WTC11 (cell line): ENCODE data around the gene GHRHR. TPM values are rescaled to one million over a fixed set of nuclear protein-coding genes. Genes with fewer than 3 reads are reported as not detected.

Source experiments
- ATAC-seq: fragments of 200-7000 bp; cut with Tn5 transposase; 2 replicates; pipeline ENCODE4 v1.10.0; 2021; ENCODE audit warnings: mild to moderate bottlenecking, moderate library complexity
- CTCF ChIA-PET: fragments of 300-600 bp; sonication (Branson Sonifier 250); formaldehyde crosslinking; loops from one replicate; lab custom pipeline; 2021; ENCODE audit warnings: antibody characterized with exemption; lab: Charles Lee
- POLR2A ChIA-PET: fragments of 350-600 bp; sonication (Branson Sonifier 250); formaldehyde crosslinking; loops from one replicate; lab custom pipeline; 2021; ENCODE audit warnings: antibody characterized with exemption; lab: Charles Lee
- DNase-seq: peaks from one replicate; pipeline ENCODE4 v3.0.0; 2021; ENCODE audit warnings: low spot score
- H3K27ac Mint-ChIP-seq: 2 replicates; pipeline ENCODE4 v1.8.0; 2021; ENCODE audit warnings: mixed read lengths
- H3K27me3 Mint-ChIP-seq: 2 replicates; pipeline ENCODE4 v1.8.0; 2021; ENCODE audit warnings: low read depth, mild to moderate bottlenecking, moderate library complexity, mixed read lengths
- H3K36me3 Mint-ChIP-seq: 2 replicates; pipeline ENCODE4 v1.8.0; 2021; ENCODE audit warnings: mixed read lengths
- H3K4me1 Mint-ChIP-seq: 2 replicates; pipeline ENCODE4 v1.8.0; 2022; ENCODE audit warnings: mixed read lengths
- H3K4me3 Mint-ChIP-seq: 2 replicates; pipeline ENCODE4 v1.8.0; 2021; ENCODE audit warnings: mild to moderate bottlenecking, moderate library complexity, mixed read lengths
- H3K9me3 Mint-ChIP-seq: 2 replicates; pipeline ENCODE4 v1.8.0; 2021; ENCODE audit warnings: mixed read lengths
- CREM ChIP-seq: sonication (generic); formaldehyde crosslinking; IDR thresholded peaks from 2 replicates; pipeline ENCODE4 v1.8.1; 2022; ENCODE audit warnings: mild to moderate bottlenecking, missing genetic modification reagents, moderate library complexity
- CTCF ChIP-seq: fragments of 200-600 bp; IDR thresholded peaks from 2 replicates; pipeline ENCODE4 v1.8.0; 2022; ENCODE audit warnings: antibody characterized with exemption
- GABPB1 ChIP-seq: sonication (generic); formaldehyde crosslinking; IDR thresholded peaks from 2 replicates; pipeline ENCODE4 v1.8.1; 2023; ENCODE audit warnings: mild to moderate bottlenecking, missing genetic modification reagents
- IRF1 ChIP-seq: sonication (generic); formaldehyde crosslinking; IDR thresholded peaks from 2 replicates; pipeline ENCODE4 v1.8.0; 2023; ENCODE audit warnings: missing genetic modification reagents
- IRF2 ChIP-seq: sonication (generic); formaldehyde crosslinking; IDR thresholded peaks from 2 replicates; pipeline ENCODE4 v1.8.0; 2022; ENCODE audit warnings: low read depth, missing genetic modification reagents, borderline replicate concordance
- NR2C2 ChIP-seq: sonication (generic); formaldehyde crosslinking; IDR thresholded peaks from 2 replicates; pipeline ENCODE4 v1.8.0; 2022; ENCODE audit warnings: mild to moderate bottlenecking, missing genetic modification reagents
- OVOL2 ChIP-seq: fragments of 250-450 bp; sonication (Bioruptor Pico); IDR thresholded peaks from 2 replicates; pipeline ENCODE4 v1.9.0; 2021; ENCODE audit warnings: mild to moderate bottlenecking, borderline replicate concordance
- SMAD3 ChIP-seq: sonication (generic); formaldehyde crosslinking; IDR thresholded peaks from 2 replicates; pipeline ENCODE4 v1.8.0; 2022; ENCODE audit warnings: missing genetic modification reagents, mild to moderate bottlenecking, borderline replicate concordance
- SOX15 ChIP-seq: fragments of 250-450 bp; sonication (Bioruptor Pico); IDR thresholded peaks from 2 replicates; pipeline ENCODE4 v1.9.0; 2021; ENCODE audit warnings: mild to moderate bottlenecking
- TP53 ChIP-seq: sonication (generic); formaldehyde crosslinking; IDR thresholded peaks from 2 replicates; pipeline ENCODE4 v1.8.1; 2023; ENCODE audit warnings: mild to moderate bottlenecking, missing genetic modification reagents
- ZBTB43 ChIP-seq: sonication (generic); formaldehyde crosslinking; IDR thresholded peaks from 2 replicates; pipeline ENCODE4 v1.8.1; 2023; ENCODE audit warnings: mild to moderate bottlenecking, missing genetic modification reagents
- ZNF121 ChIP-seq: sonication (generic); formaldehyde crosslinking; IDR thresholded peaks from 2 replicates; pipeline ENCODE4 v1.8.0; 2023; ENCODE audit warnings: missing genetic modification reagents
- ZNF138 ChIP-seq: sonication (generic); formaldehyde crosslinking; conservative IDR thresholded peaks from 2 replicates; pipeline ENCODE4 v1.8.1; 2022; ENCODE audit warnings: mild to moderate bottlenecking, moderate library complexity, missing genetic modification reagents
- ZNF219 ChIP-seq: sonication (generic); formaldehyde crosslinking; IDR thresholded peaks from 2 replicates; pipeline ENCODE4 v1.8.0; 2023; ENCODE audit warnings: missing genetic modification reagents, mild to moderate bottlenecking, borderline replicate concordance
- ZNF263 ChIP-seq: sonication (generic); formaldehyde crosslinking; IDR thresholded peaks from 2 replicates; pipeline ENCODE4 v1.8.1; 2022; ENCODE audit warnings: low read depth, mild to moderate bottlenecking, moderate library complexity, missing genetic modification reagents
- ZNF317 ChIP-seq: sonication (generic); formaldehyde crosslinking; IDR thresholded peaks from 2 replicates; pipeline ENCODE4 v1.8.1; 2023; ENCODE audit warnings: low read depth, mild to moderate bottlenecking, moderate library complexity, missing genetic modification reagents, borderline replicate concordance
- total RNA-seq: library from RNA; stranded (reverse); gene quantifications from 3 replicates; pipeline ENCODE4 v1.2.3, GENCODE V29; 2021
- TF ChIP-seq, protein P1 (sequence below): sonication (generic); formaldehyde crosslinking; IDR thresholded peaks from 2 replicates; pipeline ENCODE4 v1.8.1; 2023; ENCODE audit warnings: mild to moderate bottlenecking, missing genetic modification reagents
- TF ChIP-seq, protein P2 (sequence below): fragments of 250-450 bp; sonication (Bioruptor Pico); IDR thresholded peaks from 2 replicates; pipeline ENCODE4 v1.8.0; 2021; ENCODE audit warnings: mild to moderate bottlenecking
- TF ChIP-seq, protein P3 (sequence below): sonication (generic); formaldehyde crosslinking; IDR thresholded peaks from 2 replicates; pipeline ENCODE4 v1.8.1; 2023; ENCODE audit warnings: mild to moderate bottlenecking, missing genetic modification reagents, borderline replicate concordance
- TF ChIP-seq, protein P4 (sequence below): sonication (generic); formaldehyde crosslinking; IDR thresholded peaks from 2 replicates; pipeline ENCODE4 v1.8.1; 2023; ENCODE audit warnings: mild to moderate bottlenecking, moderate library complexity, missing genetic modification reagents

Gene GHRHR
- total RNA-seq, 1 experiment from 2014 or later = 5.0 TPM

GRCh38 chr7:30926313-30926712 lies 37.4 kb upstream of the GHRHR start (continued):
- TF ChIP-seq, protein P1, sequence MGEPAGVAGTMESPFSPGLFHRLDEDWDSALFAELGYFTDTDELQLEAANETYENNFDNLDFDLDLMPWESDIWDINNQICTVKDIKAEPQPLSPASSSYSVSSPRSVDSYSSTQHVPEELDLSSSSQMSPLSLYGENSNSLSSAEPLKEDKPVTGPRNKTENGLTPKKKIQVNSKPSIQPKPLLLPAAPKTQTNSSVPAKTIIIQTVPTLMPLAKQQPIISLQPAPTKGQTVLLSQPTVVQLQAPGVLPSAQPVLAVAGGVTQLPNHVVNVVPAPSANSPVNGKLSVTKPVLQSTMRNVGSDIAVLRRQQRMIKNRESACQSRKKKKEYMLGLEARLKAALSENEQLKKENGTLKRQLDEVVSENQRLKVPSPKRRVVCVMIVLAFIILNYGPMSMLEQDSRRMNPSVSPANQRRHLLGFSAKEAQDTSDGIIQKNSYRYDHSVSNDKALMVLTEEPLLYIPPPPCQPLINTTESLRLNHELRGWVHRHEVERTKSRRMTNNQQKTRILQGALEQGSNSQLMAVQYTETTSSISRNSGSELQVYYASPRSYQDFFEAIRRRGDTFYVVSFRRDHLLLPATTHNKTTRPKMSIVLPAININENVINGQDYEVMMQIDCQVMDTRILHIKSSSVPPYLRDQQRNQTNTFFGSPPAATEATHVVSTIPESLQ (CRISPR knock-in tag) = no peak
- no peak for TF ChIP-seq IRF1

- 0 out of 2 replicates have a peak, but pooled peaks cover under 1% of the 10 kb centered on the region for H3K27me3 Mint-ChIP-seq
- H3K27ac Mint-ChIP-seq = no peak overlapping the region
- H3K9me3 Mint-ChIP-seq = peaks cover 13% of the 10 kb centered on the region
- H3K4me1 Mint-ChIP-seq = no peaks in the 10 kb centered on the region
- ChIA-PET CTCF (interaction anchor here (0.7 kb wide), 1 partner anchor 12 kb away, joined by 3 read pairs; no protein-coding TSS in a partner anchor), POLR2A (interaction anchor here (0.5 kb wide), 1 partner anchor 28 kb away, joined by 3 read pairs; no protein-coding TSS in a partner anchor)
- no peaks in the 10 kb centered on the region for H3K36me3 Mint-ChIP-seq
- DNase-seq (no peak), ATAC-seq (no peak)
- TF ChIP-seq ZNF219 = no peak
- TF ChIP-seq SOX15 (CRISPR knock-in tag) = no peak
- TF ChIP-seq OVOL2 (CRISPR knock-in tag) = no peak
- no peak for TF ChIP-seq NR2C2 (CRISPR knock-in tag)
- TF ChIP-seq, protein P2, sequence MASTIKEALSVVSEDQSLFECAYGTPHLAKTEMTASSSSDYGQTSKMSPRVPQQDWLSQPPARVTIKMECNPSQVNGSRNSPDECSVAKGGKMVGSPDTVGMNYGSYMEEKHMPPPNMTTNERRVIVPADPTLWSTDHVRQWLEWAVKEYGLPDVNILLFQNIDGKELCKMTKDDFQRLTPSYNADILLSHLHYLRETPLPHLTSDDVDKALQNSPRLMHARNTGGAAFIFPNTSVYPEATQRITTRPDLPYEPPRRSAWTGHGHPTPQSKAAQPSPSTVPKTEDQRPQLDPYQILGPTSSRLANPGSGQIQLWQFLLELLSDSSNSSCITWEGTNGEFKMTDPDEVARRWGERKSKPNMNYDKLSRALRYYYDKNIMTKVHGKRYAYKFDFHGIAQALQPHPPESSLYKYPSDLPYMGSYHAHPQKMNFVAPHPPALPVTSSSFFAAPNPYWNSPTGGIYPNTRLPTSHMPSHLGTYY = no peak
- TF ChIP-seq GABPB1 (CRISPR knock-in tag) = no peak
- TF ChIP-seq, protein P3, sequence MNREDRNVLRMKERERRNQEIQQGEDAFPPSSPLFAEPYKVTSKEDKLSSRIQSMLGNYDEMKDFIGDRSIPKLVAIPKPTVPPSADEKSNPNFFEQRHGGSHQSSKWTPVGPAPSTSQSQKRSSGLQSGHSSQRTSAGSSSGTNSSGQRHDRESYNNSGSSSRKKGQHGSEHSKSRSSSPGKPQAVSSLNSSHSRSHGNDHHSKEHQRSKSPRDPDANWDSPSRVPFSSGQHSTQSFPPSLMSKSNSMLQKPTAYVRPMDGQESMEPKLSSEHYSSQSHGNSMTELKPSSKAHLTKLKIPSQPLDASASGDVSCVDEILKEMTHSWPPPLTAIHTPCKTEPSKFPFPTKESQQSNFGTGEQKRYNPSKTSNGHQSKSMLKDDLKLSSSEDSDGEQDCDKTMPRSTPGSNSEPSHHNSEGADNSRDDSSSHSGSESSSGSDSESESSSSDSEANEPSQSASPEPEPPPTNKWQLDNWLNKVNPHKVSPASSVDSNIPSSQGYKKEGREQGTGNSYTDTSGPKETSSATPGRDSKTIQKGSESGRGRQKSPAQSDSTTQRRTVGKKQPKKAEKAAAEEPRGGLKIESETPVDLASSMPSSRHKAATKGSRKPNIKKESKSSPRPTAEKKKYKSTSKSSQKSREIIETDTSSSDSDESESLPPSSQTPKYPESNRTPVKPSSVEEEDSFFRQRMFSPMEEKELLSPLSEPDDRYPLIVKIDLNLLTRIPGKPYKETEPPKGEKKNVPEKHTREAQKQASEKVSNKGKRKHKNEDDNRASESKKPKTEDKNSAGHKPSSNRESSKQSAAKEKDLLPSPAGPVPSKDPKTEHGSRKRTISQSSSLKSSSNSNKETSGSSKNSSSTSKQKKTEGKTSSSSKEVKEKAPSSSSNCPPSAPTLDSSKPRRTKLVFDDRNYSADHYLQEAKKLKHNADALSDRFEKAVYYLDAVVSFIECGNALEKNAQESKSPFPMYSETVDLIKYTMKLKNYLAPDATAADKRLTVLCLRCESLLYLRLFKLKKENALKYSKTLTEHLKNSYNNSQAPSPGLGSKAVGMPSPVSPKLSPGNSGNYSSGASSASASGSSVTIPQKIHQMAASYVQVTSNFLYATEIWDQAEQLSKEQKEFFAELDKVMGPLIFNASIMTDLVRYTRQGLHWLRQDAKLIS (CRISPR knock-in tag) = no peak
- no peak for TF ChIP-seq TP53 (CRISPR knock-in tag)
- no peak for TF ChIP-seq CREM (CRISPR knock-in tag)
- TF ChIP-seq ZNF121 (CRISPR knock-in tag) = no peak
- no peak overlapping the region for H3K4me3 Mint-ChIP-seq
These were observed 36.7 kb upstream of the GHRHR start for GRCh38 chr7:30927040-30927439.

DNA sequence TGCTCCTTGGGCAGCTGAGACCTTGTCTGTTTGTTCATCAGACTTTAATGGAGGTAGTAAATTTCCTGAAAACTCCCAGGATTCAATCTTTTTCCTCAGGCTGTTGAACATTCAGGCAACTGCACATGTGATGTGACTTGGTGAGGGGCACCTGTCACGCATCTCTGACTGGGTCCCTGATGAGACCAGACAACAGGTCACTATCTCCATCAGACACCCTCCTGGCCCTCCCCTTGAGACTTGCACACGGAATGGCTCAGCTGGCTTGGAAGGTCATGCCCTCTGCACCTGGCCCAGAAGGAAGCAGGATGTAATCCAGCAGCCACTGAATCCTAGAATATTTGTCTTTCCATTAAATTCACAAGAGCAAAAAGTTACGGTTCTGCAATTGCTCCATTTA lies 36.2 kb upstream of the GHRHR start:
- ChIA-PET CTCF (interaction anchor here (0.7 kb wide), 1 partner anchor 11 kb away, joined by 3 read pairs; no protein-coding TSS in a partner anchor), POLR2A (no interaction called here)
- H3K9me3 Mint-ChIP-seq = peaks cover 13% of the 10 kb centered on the region
- H3K27ac Mint-ChIP-seq = no peak overlapping the region
- H3K4me1 Mint-ChIP-seq = no peaks in the 10 kb centered on the region
- H3K36me3 Mint-ChIP-seq = no peaks in the 10 kb centered on the region
- DNase-seq (no peak), ATAC-seq (no peak)
- H3K4me3 Mint-ChIP-seq = no peak overlapping the region
- H3K27me3 Mint-ChIP-seq = 0 out of 2 replicates have a peak, but pooled peaks cover 4% of the 10 kb centered on the region
- no peak for TF ChIP-seq CTCF
- TF ChIP-seq ZNF263 = no peak
- TF ChIP-seq ZBTB43 (CRISPR knock-in tag) = no peak
- TF ChIP-seq CREM (CRISPR knock-in tag) = no peak
- TF ChIP-seq IRF2 (CRISPR knock-in tag) = no peak
- TF ChIP-seq SMAD3 (CRISPR knock-in tag) = no peak
- TF ChIP-seq ZNF138 (CRISPR knock-in tag) = no peak
- no peak for TF ChIP-seq ZNF121 (CRISPR knock-in tag)
- TF ChIP-seq ZNF317 (CRISPR knock-in tag) = no peak
- TF ChIP-seq, protein P4, sequence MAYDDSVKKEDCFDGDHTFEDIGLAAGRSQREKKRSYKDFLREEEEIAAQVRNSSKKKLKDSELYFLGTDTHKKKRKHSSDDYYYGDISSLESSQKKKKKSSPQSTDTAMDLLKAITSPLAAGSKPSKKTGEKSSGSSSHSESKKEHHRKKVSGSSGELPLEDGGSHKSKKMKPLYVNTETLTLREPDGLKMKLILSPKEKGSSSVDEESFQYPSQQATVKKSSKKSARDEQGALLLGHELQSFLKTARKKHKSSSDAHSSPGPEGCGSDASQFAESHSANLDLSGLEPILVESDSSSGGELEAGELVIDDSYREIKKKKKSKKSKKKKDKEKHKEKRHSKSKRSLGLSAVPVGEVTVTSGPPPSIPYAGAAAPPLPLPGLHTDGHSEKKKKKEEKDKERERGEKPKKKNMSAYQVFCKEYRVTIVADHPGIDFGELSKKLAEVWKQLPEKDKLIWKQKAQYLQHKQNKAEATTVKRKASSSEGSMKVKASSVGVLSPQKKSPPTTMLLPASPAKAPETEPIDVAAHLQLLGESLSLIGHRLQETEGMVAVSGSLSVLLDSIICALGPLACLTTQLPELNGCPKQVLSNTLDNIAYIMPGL (CRISPR knock-in tag) = no peak
